NCI-H526 treated with DMSO at 0.1 percent for 48 hours (cell line): ENCODE data around the gene PPL.
"Not testable (repeated sequence)": the region's sequence is repeated elsewhere in the genome, so short reads cannot be mapped to it uniquely, and the experiment has no call there.

Experiments
- DNase-seq: peaks from one replicate; lab custom pipeline; 2025; lab: John Stamatoyannopoulos, UW

PPL gene

GRCh38 chr16:4936991-4937781, at the start of gene PPL:
PPL (minus strand) TSS chr16:4937148; CDS start chr16:4937045, 103 bp downstream.
- peak; percentile 62 for DNase-seq

- peak; percentile 2 for DNase-seq
These were observed 47.4 kb upstream of the PPL start for GRCh38 chr16:4984174-4984990.

- DNase-seq = no peak
These were observed 45.3 kb upstream of the PPL start for GRCh38 chr16:4982056-4982867.

GRCh38 chr16:4981473-4981872, 44.5 kb upstream of the PPL start:
- no peak for DNase-seq

GRCh38 chr16:4980691-4981090, 43.7 kb upstream of the PPL start:
- DNase-seq = no peak

GRCh38 chr16:4979736-4980660, 43.0 kb upstream of the PPL start:
- no peak for DNase-seq

GRCh38 chr16:4979164-4979563, 42.2 kb upstream of the PPL start:
- no peak for DNase-seq

GRCh38 chr16:4976611-4977145, 39.7 kb upstream of the PPL start:
- DNase-seq = no peak

GRCh38 chr16:4976079-4976478, 39.1 kb upstream of the PPL start:
- no peak for DNase-seq

GRCh38 chr16:4972938-4973587, 36.1 kb upstream of the PPL start:
- no peak for DNase-seq

- DNase-seq = no peak
These were observed 33.1 kb upstream of the PPL start for GRCh38 chr16:4970010-4970409.

GRCh38 chr16:4968879-4969483, 32.0 kb upstream of the PPL start:
- peak; percentile 9 for DNase-seq

- not testable (repeated sequence) for DNase-seq
These were observed 31.3 kb upstream of the PPL start for GRCh38 chr16:4968278-4968677.

GRCh38 chr16:4966736-4967453, 29.9 kb upstream of the PPL start:
- DNase-seq = no peak

GRCh38 chr16:4963527-4963926, 26.6 kb upstream of the PPL start:
- not testable (repeated sequence) for DNase-seq

- no peak for DNase-seq
These were observed 25.8 kb upstream of the PPL start for GRCh38 chr16:4962716-4963115.

GRCh38 chr16:4960579-4960978, 23.6 kb upstream of the PPL start:
- no peak for DNase-seq

GRCh38 chr16:4958510-4959438, 21.8 kb upstream of the PPL start:
- DNase-seq = no peak
